ENCODE data around the gene KRTAP5-8.
"Not testable (repeated sequence)": the region's sequence is repeated elsewhere in the genome, so short reads cannot be mapped to it uniquely, and the experiment has no call there.

KRTAP5-8 gene

DNA sequence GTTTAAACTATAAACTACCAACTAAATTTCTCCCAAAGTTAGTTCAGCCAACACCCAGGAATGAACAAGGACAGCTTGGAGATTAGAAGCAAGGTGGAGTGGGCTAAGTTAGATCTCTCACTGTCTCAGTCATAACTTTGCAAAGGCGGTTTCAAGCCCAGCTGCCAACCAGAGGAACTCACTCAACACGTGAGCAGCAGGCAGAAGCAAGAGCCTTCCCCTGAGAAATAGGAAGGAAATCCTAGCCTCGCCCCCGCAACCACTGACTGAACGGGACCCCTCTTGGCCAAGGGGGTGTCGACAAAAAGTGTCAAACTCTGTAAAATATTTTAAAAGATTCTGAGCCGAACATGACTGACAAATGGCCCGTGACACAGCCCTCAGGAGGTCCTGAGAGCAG is 6.0 kb downstream of the KRTAP5-8 start:
- no peak for DNase-seq (ENCODE audit: low spot score)

DNA sequence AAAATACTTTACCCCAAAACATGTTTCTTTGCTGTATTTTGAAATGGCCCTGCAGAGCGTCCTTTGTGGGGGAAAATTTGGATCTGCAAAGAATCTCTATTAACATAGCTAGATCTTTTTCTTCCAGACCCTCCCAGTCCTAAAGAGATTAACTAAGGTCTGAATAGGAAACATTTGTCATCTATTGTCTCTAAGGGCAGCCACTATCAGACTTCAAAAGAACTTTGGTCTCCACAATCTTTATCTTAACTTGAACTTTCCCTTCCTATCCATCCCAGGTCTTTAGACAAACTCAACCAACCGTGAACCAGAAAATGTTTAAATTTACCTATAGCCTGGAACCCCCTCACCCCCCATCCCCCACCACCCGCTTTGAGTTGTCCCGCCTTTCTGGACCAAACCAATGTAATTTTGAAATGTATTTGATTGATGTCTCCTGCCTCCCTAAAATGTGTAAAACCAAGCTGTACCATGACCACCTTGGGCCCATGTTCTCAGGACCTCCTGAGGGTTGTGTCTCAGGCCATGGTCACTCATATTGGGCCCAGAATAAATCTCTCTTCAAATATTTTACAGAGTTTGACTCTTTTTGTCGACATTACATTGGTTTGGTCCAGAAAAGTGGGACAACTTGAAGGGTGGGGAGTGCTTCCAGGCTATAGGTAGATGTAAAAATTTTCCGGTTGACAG is 6.8 kb downstream of the KRTAP5-8 start:
- no peak for DNase-seq (ENCODE audit: low spot score)

DNA sequence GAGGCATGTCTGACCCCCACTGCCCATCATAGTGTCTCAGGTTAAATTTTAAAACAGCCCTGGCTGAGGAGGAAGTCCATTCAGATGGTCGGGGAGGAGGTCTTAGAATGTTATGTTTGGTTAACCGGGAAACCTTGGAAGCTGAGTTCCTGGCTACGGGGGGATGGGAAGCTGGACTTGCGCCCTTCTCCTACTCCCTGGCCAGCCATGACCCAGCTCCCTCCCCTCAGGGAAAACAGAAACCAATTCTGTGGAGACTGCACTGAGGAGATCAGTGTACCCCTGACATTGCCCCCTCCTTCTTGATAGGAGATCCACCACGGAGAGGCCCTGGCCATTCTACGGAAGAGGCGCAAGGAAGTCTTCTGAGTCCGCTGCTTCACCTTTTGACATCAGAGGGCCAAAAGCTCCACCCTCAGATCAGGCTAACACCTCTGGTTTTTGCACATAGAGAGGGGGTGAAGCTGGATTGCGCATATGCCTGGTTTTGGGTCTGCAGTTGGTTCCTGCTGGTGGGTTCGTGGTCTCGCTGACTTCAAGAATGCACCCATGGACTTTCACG is 7.7 kb downstream of the KRTAP5-8 start:
- DNase-seq (ENCODE audit: low spot score): no peak

- no peak for DNase-seq (ENCODE audit: low spot score)
These were observed 10.3 kb downstream of the KRTAP5-8 start, which contains the start of gene KRTAP5-9 for GRCh38 chr11:71548120-71548519. TSS of gene KRTAP5-9 (plus strand) at chr11:71548420. CDS start at chr11:71548658, 238 bp downstream.

- DNase-seq (ENCODE audit: low spot score): no peak
These were observed 10.9 kb downstream of the KRTAP5-8 start for GRCh38 chr11:71548716-71549151.

GRCh38 chr11:71551711-71552110 is 13.9 kb downstream of the KRTAP5-8 start:
- no peak for DNase-seq (ENCODE audit: low spot score)

- DNase-seq (ENCODE audit: low spot score): no peak
These were observed 17.2 kb downstream of the KRTAP5-8 start for GRCh38 chr11:71554996-71555395.

DNA sequence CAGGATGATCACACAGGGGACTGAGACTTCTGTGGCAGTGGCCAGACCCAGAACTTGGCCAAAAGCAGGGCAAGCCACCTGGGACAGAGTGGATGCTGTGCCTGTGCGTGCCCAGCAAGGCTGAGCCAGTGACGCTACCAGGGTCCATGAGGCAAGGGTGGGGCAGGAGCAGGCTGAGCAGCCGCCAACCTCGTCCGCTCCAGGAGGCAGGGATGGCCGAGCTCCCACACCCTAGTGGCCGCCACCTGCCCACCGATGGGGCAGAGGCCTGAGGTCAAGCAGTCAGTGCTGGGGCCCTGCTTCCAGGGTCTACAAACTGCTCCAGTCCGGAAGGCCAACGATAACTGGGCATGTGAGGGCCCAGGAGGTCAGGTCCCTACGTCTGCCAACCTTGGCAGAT is 17.7 kb downstream of the KRTAP5-8 start:
- no peak for DNase-seq (ENCODE audit: low spot score)

- no peak for DNase-seq (ENCODE audit: low spot score)
These were observed 18.2 kb downstream of the KRTAP5-8 start for GRCh38 chr11:71556018-71556417.

GRCh38 chr11:71557257-71557656 is 19.4 kb downstream of the KRTAP5-8 start:
- DNase-seq (ENCODE audit: low spot score): no peak

DNA sequence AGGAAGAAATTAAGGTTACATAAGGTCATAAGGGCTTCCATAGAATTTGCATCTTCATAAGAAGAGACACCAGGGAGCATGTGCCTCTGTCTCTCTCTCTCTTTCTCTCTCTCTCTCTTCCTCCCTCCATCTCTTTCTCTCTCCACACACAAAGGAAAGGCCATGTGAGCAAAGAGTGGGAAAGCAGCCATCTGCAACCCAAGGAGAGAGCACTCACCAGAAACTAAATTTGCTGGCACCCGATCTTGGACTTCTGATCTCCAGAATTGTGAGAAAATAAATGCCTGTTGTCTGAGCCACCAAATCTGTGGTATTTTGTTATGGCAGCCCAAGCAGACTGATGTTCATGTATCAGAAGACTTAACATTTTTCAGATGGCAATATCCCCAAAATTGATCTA is 21.2 kb downstream of the KRTAP5-8 start:
- no peak for DNase-seq (ENCODE audit: low spot score)

DNA sequence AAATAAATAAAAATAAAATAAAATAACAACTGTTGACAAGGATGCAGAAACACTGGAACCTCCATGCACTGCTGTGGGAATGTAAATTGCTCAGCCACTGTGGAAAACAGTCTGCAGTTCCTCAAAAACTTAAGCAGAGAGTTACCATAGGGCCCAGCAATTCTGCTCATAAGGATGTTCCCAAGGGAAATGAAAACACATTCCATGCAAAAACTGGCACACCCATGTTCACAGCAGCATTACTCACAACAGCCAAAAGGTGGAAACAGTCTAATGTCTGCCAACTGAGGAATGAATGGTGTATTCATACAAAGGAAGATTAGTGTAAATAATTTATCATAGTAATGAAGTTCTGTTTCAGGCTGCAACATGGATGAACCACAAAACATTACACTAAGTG is 24.3 kb downstream of the KRTAP5-8 start:
- DNase-seq (ENCODE audit: low spot score): no peak

- DNase-seq (ENCODE audit: low spot score): peak; percentile 61
These were observed 25.6 kb downstream of the KRTAP5-8 start for GRCh38 chr11:71563406-71563805.

GRCh38 chr11:71564430-71564829 is 26.6 kb downstream of the KRTAP5-8 start:
- no peak for DNase-seq (ENCODE audit: low spot score)

DNA sequence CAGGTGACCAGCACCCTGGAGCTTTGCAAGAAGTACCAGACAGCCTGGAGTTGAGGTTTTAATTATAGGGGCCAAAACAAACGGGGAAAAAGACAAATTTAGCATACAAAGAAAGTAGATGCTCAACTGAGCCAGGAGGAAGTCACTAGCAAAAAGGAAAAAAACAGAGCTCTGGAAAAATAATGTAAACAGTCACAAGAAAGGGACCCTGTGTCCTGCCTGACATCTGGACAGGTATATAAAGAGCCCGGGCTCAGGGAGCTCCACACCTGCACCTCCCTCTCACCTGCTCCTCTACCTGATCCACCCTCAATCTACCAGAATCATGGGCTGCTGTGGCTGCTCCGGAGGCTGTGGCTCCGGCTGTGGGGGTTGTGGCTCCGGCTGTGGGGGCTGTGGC is 27.4 kb downstream of the KRTAP5-8 start, which contains the start of gene KRTAP5-10:
TSS of gene KRTAP5-10 (plus strand) at position 301 of the 400 bp plus-strand sequence. CDS start at position 326, 25 bp downstream.
- DNase-seq (ENCODE audit: low spot score): no peak

GRCh38 chr11:71566081-71566620 is 28.3 kb downstream of the KRTAP5-8 start:
- DNase-seq (ENCODE audit: low spot score): no peak

DNA sequence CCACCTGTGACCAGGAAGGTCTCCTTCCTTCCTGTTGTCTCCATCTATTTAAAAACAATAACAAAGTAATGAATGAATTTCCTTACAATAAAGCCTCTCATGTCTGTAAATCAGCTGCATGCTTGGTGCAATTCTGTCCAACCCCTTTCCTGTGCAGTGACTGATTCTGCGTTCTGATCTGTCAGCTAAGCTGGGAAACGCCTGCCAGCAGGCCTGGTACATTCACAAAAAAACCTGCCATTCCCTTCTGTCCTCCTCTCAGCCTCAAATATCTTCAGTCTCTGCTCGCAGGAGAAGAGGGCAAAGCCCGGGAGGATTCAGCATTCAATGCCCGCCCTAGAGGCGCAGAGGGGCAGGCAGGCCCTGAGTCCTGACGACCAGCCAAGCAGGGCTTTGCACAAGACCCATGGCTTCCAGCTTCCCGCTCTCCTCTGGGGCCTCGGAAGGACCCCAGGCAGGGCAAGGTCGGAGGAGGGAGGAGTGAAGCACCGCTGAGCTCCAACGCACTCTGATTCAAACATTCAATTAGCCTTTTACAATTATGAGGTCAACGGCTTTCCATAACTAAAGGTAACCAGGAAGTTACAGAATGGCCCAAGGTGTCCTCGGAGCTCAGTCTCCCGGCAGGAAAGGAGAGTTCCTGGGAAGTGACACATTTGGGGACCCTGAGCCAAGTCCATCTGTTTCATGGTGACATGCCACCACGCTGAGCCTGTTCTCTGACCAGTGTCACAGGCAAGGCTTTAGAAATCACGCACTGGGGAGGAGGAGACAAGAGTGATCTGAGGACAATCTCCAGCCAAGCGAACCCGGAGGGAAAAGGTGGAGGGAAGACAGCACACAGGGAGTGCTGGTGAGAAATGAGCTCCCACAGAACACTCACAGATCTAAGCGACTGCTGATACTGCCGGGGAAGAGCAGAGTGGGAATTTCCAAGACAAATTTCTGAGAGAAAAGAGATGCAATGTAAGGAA is 29.1 kb downstream of the KRTAP5-8 start:
- not testable (repeated sequence) for DNase-seq (ENCODE audit: low spot score)

- DNase-seq (ENCODE audit: low spot score): not testable (repeated sequence)
These were observed 29.8 kb downstream of the KRTAP5-8 start for GRCh38 chr11:71567633-71568032.

GRCh38 chr11:71568704-71569349 is 31.0 kb downstream of the KRTAP5-8 start:
- DNase-seq (ENCODE audit: low spot score): no peak

GRCh38 chr11:71571101-71571850 is 33.5 kb downstream of the KRTAP5-8 start:
- DNase-seq (ENCODE audit: low spot score): not testable (repeated sequence)

DNA sequence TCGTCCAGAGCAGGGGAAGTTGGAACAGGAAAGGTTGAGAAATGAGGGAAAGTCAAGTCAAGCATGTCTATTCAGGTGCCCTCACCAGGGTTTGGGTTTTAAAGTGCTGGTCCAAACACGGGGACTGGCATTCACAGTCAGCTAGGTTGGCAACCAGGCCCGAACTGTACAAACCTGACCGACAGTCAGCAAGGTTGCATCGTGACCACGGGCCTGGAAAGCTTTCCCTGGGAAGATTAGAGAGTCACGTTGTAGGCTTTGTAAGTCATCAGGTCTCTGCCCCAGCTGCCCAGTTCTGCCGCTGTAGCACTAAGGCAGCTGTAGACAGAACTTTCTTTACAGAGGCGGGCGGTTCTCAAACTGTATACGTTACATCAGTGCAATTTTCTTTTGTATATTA is 35.0 kb downstream of the KRTAP5-8 start:
- no peak for DNase-seq (ENCODE audit: low spot score)

All from GM03348 (cell line).